ENCODE data around the gene PIK3CB.
"Not testable (repeated sequence)": the region's sequence is repeated elsewhere in the genome, so short reads cannot be mapped to it uniquely, and the experiment has no call there.

The PIK3CB gene

DNA sequence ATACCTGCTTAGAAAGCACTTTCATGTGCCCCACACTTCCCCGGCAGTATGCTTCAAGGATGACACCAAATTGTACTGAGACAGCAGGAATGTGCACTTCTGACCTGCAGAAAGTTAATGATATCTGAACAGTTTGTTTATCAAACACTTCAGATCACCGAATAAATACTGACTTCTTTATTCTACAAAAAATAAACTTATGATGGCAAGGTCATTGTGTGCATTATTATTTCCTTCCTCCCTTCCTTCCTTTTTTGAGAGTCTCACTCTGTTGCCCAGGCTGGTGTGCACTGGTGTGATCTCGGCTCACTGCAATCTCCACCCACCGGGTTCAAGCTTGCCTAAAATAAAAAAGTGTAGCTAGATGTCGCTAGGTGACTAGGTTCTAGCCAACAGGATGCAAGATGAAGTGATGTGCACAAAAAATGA, 145.8 kb downstream of the PIK3CB start:
- WGBS, 2 experiments = 89 to 95% methylated on average over 5 of the region's 5 CpGs
- no peaks in the 10 kb centered on the region for H3K36me3 ChIP-seq (ENCODE audit: control insufficient read depth, insufficient read depth, low read length)

GRCh38 chr3:138687236-138687635, 147.5 kb downstream of the PIK3CB start:
- no peak overlapping the region for H3K27ac ChIP-seq (ENCODE audit: insufficient read depth, low read depth, low read length, poor library complexity, severe bottlenecking)
- no peaks in the 10 kb centered on the region for H3K9me3 ChIP-seq (ENCODE audit: control insufficient read depth, low read length)
- no peak overlapping the region for H3K4me3 ChIP-seq (ENCODE audit: insufficient read depth, low read depth, low read length)
- H3K36me3 ChIP-seq (ENCODE audit: control insufficient read depth, insufficient read depth, low read length) = no peaks in the 10 kb centered on the region
- H3K27me3 ChIP-seq (ENCODE audit: control insufficient read depth, insufficient read depth, low read length, poor library complexity, severe bottlenecking) = no peaks in the 10 kb centered on the region
- H3K4me1 ChIP-seq (ENCODE audit: control insufficient read depth, insufficient read depth, low read length) = no peaks in the 10 kb centered on the region
- 86 to 94% methylated on average over 1 of the region's 1 CpG for WGBS, 2 experiments

More for the DNA sequence above, 145.8 kb downstream of the PIK3CB start:
- Histone ChIP-seq H3K9me3 (ENCODE audit: control insufficient read depth, low read length) (no peaks in the 10 kb centered on the region), H3K4me3 (ENCODE audit: insufficient read depth, low read depth, low read length) (no peak overlapping the region), H3K27me3 (ENCODE audit: control insufficient read depth, insufficient read depth, low read length, poor library complexity, severe bottlenecking) (no peaks in the 10 kb centered on the region), H3K4me1 (ENCODE audit: control insufficient read depth, insufficient read depth, low read length) (no peaks in the 10 kb centered on the region), H3K27ac (ENCODE audit: insufficient read depth, low read depth, low read length, poor library complexity, severe bottlenecking) (no peak overlapping the region)

GRCh38 chr3:138686771-138687221, 147.9 kb downstream of the PIK3CB start:
- H3K9me3 ChIP-seq (ENCODE audit: control insufficient read depth, low read length) = no peaks in the 10 kb centered on the region
- H3K27ac ChIP-seq (ENCODE audit: insufficient read depth, low read depth, low read length, poor library complexity, severe bottlenecking) = no peak overlapping the region
- H3K4me1 ChIP-seq (ENCODE audit: control insufficient read depth, insufficient read depth, low read length) = no peaks in the 10 kb centered on the region
- H3K4me3 ChIP-seq (ENCODE audit: insufficient read depth, low read depth, low read length) = no peak overlapping the region
- H3K36me3 ChIP-seq (ENCODE audit: control insufficient read depth, insufficient read depth, low read length) = no peaks in the 10 kb centered on the region
- H3K27me3 ChIP-seq (ENCODE audit: control insufficient read depth, insufficient read depth, low read length, poor library complexity, severe bottlenecking) = no peaks in the 10 kb centered on the region

DNA sequence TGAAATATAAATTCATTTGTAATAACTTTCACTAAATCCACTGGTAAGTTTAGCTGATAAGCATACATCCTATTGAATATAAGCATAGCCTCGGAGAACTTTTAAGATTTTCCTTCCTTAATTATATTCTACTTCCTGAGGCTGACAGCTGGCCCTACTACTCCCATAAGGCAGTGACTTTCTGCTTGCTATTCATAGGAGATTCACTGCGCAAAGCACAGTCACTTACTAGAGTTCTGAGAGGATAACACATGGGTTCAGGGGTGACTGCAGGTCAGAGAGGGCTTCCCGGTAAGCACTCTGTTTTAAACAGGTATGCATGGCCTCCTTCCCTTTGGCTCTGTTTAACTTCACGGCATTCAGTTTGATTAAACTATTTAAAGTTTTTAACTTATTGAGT, 150.3 kb downstream of the PIK3CB start:
- Histone ChIP-seq H3K4me1 (ENCODE audit: control insufficient read depth, insufficient read depth, low read length) (no peaks in the 10 kb centered on the region), H3K27ac (ENCODE audit: insufficient read depth, low read depth, low read length, poor library complexity, severe bottlenecking) (no peak overlapping the region), H3K27me3 (ENCODE audit: control insufficient read depth, insufficient read depth, low read length, poor library complexity, severe bottlenecking) (no peaks in the 10 kb centered on the region), H3K9me3 (ENCODE audit: control insufficient read depth, low read length) (no peaks in the 10 kb centered on the region), H3K4me3 (ENCODE audit: insufficient read depth, low read depth, low read length) (no peak overlapping the region), H3K36me3 (ENCODE audit: control insufficient read depth, insufficient read depth, low read length) (no peaks in the 10 kb centered on the region)
- WGBS, 2 experiments = 96 to 98% methylated on average over 4 of the region's 4 CpGs

- H3K27me3 ChIP-seq (ENCODE audit: control insufficient read depth, insufficient read depth, low read length, poor library complexity, severe bottlenecking) = no peaks in the 10 kb centered on the region
- no peak overlapping the region for H3K27ac ChIP-seq (ENCODE audit: insufficient read depth, low read depth, low read length, poor library complexity, severe bottlenecking)
- no peaks in the 10 kb centered on the region for H3K36me3 ChIP-seq (ENCODE audit: control insufficient read depth, insufficient read depth, low read length)
- H3K4me3 ChIP-seq (ENCODE audit: insufficient read depth, low read depth, low read length) = no peak overlapping the region
- no peaks in the 10 kb centered on the region for H3K9me3 ChIP-seq (ENCODE audit: control insufficient read depth, low read length)
- H3K4me1 ChIP-seq (ENCODE audit: control insufficient read depth, insufficient read depth, low read length) = no peaks in the 10 kb centered on the region
Observed at GRCh38 chr3:138682648-138683047, 152.1 kb downstream of the PIK3CB start.

GRCh38 chr3:138681463-138682220, 153.1 kb downstream of the PIK3CB start:
- Histone ChIP-seq H3K27ac (ENCODE audit: insufficient read depth, low read depth, low read length, poor library complexity, severe bottlenecking) (no peak overlapping the region), H3K27me3 (ENCODE audit: control insufficient read depth, insufficient read depth, low read length, poor library complexity, severe bottlenecking) (no peaks in the 10 kb centered on the region), H3K36me3 (ENCODE audit: control insufficient read depth, insufficient read depth, low read length) (no peaks in the 10 kb centered on the region), H3K4me1 (ENCODE audit: control insufficient read depth, insufficient read depth, low read length) (no peaks in the 10 kb centered on the region), H3K4me3 (ENCODE audit: insufficient read depth, low read depth, low read length) (no peak overlapping the region), H3K9me3 (ENCODE audit: control insufficient read depth, low read length) (no peaks in the 10 kb centered on the region)
- WGBS, 2 experiments = 95 to 97% methylated on average over 5 of the region's 5 CpGs

GRCh38 chr3:138680974-138681373, 153.8 kb downstream of the PIK3CB start:
- H3K27me3 ChIP-seq (ENCODE audit: control insufficient read depth, insufficient read depth, low read length, poor library complexity, severe bottlenecking); H3K36me3 ChIP-seq (ENCODE audit: control insufficient read depth, insufficient read depth, low read length); H3K4me1 ChIP-seq (ENCODE audit: control insufficient read depth, insufficient read depth, low read length); H3K9me3 ChIP-seq (ENCODE audit: control insufficient read depth, low read length); H3K4me3 ChIP-seq (ENCODE audit: insufficient read depth, low read depth, low read length); H3K27ac ChIP-seq (ENCODE audit: insufficient read depth, low read depth, low read length, poor library complexity, severe bottlenecking): not testable (repeated sequence)
- WGBS, 2 experiments = 93 to 95% methylated on average over 6 of the region's 6 CpGs

DNA sequence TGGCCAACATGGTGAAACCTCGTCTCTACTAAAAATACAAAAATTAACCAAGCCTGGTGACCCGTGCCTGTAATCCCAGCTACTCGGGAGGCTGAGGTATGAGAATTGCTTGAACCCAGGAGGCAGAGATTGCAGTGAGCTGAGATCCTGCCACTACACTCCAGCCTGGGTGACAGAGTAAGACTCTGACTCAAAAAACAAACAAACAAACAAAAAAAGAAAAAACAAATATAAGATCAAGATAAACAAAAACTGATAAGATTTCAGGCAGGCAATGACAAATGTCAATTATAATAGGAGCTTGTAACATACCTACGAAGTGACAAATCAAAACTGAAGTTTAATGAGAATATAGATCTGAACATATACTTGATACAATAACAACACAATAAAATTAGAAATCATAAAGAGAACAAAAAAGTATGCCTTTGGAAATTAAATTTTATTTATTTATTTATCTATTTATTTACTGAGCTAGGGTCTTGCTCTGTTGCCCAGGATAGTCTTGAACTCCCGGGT, 155.8 kb downstream of the PIK3CB start:
- Histone ChIP-seq H3K4me1 (ENCODE audit: control insufficient read depth, insufficient read depth, low read length) (no peaks in the 10 kb centered on the region), H3K9me3 (ENCODE audit: control insufficient read depth, low read length) (no peaks in the 10 kb centered on the region), H3K36me3 (ENCODE audit: control insufficient read depth, insufficient read depth, low read length) (no peaks in the 10 kb centered on the region), H3K27ac (ENCODE audit: insufficient read depth, low read depth, low read length, poor library complexity, severe bottlenecking) (no peak overlapping the region), H3K4me3 (ENCODE audit: insufficient read depth, low read depth, low read length) (no peak overlapping the region), H3K27me3 (ENCODE audit: control insufficient read depth, insufficient read depth, low read length, poor library complexity, severe bottlenecking) (no peaks in the 10 kb centered on the region)
- WGBS, 2 experiments = 93 to 96% methylated on average over 4 of the region's 5 CpGs

DNA sequence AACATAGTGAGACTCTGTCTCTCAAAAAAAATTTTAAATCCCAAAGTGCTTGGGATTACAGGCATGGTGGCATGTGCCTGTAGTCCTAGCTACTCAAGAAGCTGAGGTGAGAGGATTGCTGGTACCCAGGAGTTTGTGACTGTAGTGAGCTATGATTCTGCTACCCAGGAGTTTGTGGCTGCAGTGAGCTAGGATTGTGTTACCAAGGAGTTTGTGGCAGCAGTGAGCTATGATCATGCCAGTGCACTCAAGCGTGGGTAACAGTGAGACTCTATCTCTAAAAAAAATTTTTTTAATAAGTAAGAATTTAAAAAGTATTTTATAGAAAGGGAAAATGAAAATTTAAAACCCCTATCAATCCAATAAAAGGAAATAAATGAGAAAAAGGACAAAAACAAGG, 156.6 kb downstream of the PIK3CB start:
- Histone ChIP-seq H3K27me3 (ENCODE audit: control insufficient read depth, insufficient read depth, low read length, poor library complexity, severe bottlenecking) (no peaks in the 10 kb centered on the region), H3K36me3 (ENCODE audit: control insufficient read depth, insufficient read depth, low read length) (no peaks in the 10 kb centered on the region), H3K9me3 (ENCODE audit: control insufficient read depth, low read length) (no peaks in the 10 kb centered on the region), H3K4me3 (ENCODE audit: insufficient read depth, low read depth, low read length) (no peak overlapping the region), H3K27ac (ENCODE audit: insufficient read depth, low read depth, low read length, poor library complexity, severe bottlenecking) (no peak overlapping the region), H3K4me1 (ENCODE audit: control insufficient read depth, insufficient read depth, low read length) (peaks cover 5% of the 10 kb centered on the region)
- no CpG with 5 or more reads among the region's 1 CpG for WGBS, 2 experiments

DNA sequence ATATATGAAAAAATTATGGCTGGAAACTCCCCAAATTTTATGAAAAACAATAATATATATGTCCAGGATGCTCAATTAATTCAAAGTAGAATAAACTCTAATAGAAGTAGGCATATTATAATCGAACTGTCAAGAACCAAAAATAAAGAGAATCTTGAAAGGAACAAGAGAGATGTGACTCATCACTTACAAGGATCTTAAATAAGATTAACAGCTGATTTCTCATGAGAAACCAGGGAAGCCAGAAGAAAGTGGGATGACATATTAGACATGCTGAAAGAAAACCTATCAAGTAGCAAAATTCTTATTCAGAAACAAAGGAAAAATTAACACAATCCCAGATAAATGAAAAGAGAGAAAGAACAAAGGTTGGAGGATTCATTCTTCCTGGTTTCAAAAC, 159.3 kb downstream of the PIK3CB start:
- Histone ChIP-seq H3K27ac (ENCODE audit: insufficient read depth, low read depth, low read length, poor library complexity, severe bottlenecking) (no peak overlapping the region), H3K4me3 (ENCODE audit: insufficient read depth, low read depth, low read length) (no peak overlapping the region), H3K9me3 (ENCODE audit: control insufficient read depth, low read length) (no peaks in the 10 kb centered on the region), H3K36me3 (ENCODE audit: control insufficient read depth, insufficient read depth, low read length) (no peaks in the 10 kb centered on the region), H3K27me3 (ENCODE audit: control insufficient read depth, insufficient read depth, low read length, poor library complexity, severe bottlenecking) (no peaks in the 10 kb centered on the region), H3K4me1 (ENCODE audit: control insufficient read depth, insufficient read depth, low read length) (peaks cover 5% of the 10 kb centered on the region)
- 100% methylated on average over 1 of the region's 1 CpG; no CpG with 5 or more reads in 1 of the 2 experiments for WGBS, 2 experiments
